ENCODE measurements around the gene SNRPE. TPM values are rescaled to one million over a fixed set of nuclear protein-coding genes. Genes with fewer than 3 reads are reported as not detected.

The SNRPE gene
- total RNA-seq (2011; cell fraction: chromatin; rRNA removed; ENCODE audit: low replicate concordance): 54.1 and 65.9 TPM in 2 replicates
- 63.4 and 64.6 TPM in 2 replicates for total RNA-seq (2011; cell fraction: nucleolus; rRNA removed)
- 96.9 and 119 TPM in 2 replicates for total RNA-seq (2011; cell fraction: nucleoplasm; rRNA removed)
- total RNA-seq (2014; rRNA removed) (158 and 216 TPM in 2 replicates), total RNA-seq (2014; rRNA removed; fragmentation: Illumina TruSeq; extraction: Trizol) (595 and 636 TPM in 2 replicates), total RNA-seq (2015; rRNA removed; fragmentation: Illumina TruSeq; extraction: Trizol) (301 and 351 TPM in 2 replicates), total RNA-seq (2021) (442 and 541 TPM in 2 replicates), polyA plus RNA-seq (2011; rRNA removed) (431 and 603 TPM in 2 replicates), polyA plus RNA-seq (2014; fragmentation: Illumina TruSeq; extraction: Trizol) (376 and 415 TPM in 2 replicates), polyA plus RNA-seq (2014; fragmentation: Nextera tagmentation; extraction: Ambion mirVana) (1,000 to 10,000 TPM; 1,614 to 1,893 TPM), polyA plus RNA-seq (2014; rRNA removed) (381 and 487 TPM in 2 replicates), polyA minus RNA-seq (2011; rRNA and poly(A)+ RNA removed) (394 and 412 TPM in 2 replicates), Bru-seq, nascent RNA (percentile 98 among the genes with signal in this experiment), BruChase-seq, experiment 1, labeled RNA remaining after a 2-hour chase (percentile 97 among the genes with signal in this experiment), BruChase-seq, experiment 2, labeled RNA remaining after a 6-hour chase (percentile 95 among the genes with signal in this experiment)
- polyA plus RNA-seq (2011; cell fraction: cytosol; rRNA removed): 231 and 551 TPM in 2 replicates
- 88.3 and 172 TPM in 2 replicates for polyA plus RNA-seq (2011; cell fraction: nucleus; rRNA removed)
- polyA plus RNA-seq (2012): 351 and 945 TPM in 2 replicates
- 40.2 and 54.7 TPM in 2 replicates for polyA minus RNA-seq (2011; cell fraction: cytosol; rRNA and poly(A)+ RNA removed)
- 31.1 and 54.2 TPM in 2 replicates for polyA minus RNA-seq (2011; cell fraction: nucleus; rRNA and poly(A)+ RNA removed)
- long read RNA-seq, experiment 1, transcript SNRPE-202 (5 exons, 942 nt): major isoform, 610 of 737 reads
- long read RNA-seq, experiment 1, transcript SNRPE-205 (5 exons, 532 nt): minor isoform, 22 of 737 reads
- long read RNA-seq, experiment 1, transcript SNRPE-206 (4 exons, 967 nt): minor isoform, 8 of 737 reads
- long read RNA-seq, experiment 1, partial matches to known transcripts: 13 of 737 reads
- long read RNA-seq, experiment 1, other reads (novel, unspliced or antisense): 79 of 737 reads
- long read RNA-seq, experiment 2, transcript SNRPE-201 (3 exons, 355 nt): minor isoform, 5 of 309 reads
- long read RNA-seq, experiment 2, transcript SNRPE-205 (5 exons, 532 nt): minor isoform, 8 of 309 reads
- long read RNA-seq, experiment 2, transcript SNRPE-202 (5 exons, 942 nt): major isoform, 218 of 309 reads
- long read RNA-seq, experiment 2, transcript SNRPE-204 (4 exons, 478 nt): minor isoform, 6 of 309 reads
- long read RNA-seq, experiment 2, partial matches to known transcripts: 0 of 309 reads
- long read RNA-seq, experiment 2, other reads (novel, unspliced or antisense): 67 of 309 reads
- long read RNA-seq, experiment 3, transcript SNRPE-205 (5 exons, 532 nt): minor isoform, 26 of 750 reads
- long read RNA-seq, experiment 3, transcript SNRPE-202 (5 exons, 942 nt): major isoform, 675 of 750 reads
- long read RNA-seq, experiment 3, partial matches to known transcripts: 0 of 750 reads
- long read RNA-seq, experiment 3, other reads (novel, unspliced or antisense): 41 of 750 reads

DNA sequence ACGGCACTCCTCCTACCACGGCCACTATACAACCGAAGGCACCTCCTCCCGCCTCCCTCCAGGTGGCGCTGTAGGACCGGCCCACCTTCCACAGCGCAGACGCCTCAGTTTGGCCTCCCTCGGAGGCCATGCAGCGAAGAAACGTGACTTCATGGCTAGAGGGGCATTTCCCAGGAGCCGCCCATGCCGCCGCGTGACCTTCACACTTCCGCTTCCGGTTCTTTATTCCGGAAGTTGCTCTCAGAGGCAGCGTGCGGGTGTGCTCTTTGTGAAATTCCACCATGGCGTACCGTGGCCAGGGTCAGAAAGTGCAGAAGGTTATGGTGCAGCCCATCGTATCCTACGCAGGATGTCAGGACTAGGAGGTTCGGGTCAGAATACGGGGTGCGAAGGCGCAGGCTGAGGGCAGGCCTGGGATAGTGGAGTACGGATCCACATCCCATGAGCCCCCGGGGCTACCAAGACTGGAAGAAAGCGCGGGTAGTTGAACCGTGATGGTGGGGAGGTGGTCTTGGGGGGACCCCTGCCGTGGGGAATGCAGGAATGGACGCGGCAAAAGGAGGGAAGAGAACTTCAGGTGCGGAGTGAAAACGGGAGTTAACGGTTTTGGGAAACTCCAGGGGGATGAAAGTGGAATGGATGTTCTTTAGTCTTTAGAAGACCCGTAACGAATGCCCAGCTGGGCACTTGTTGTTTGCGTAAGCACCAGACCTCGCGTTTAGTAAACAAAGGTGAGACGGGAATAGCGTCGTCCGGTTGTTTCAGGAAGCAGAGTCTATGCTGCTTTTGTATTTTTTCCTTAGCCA is at the start of gene SNRPE:
SNRPE (plus strand) TSS at position 221 of the 806 bp plus-strand sequence; CDS start at position 282, 61 bp downstream.
- Histone ChIP-seq H3K9me3 (replicated peaks; ENCODE audit: control insufficient read depth, insufficient read depth, low read depth, low read length) (no peaks in the 10 kb centered on the region), H2AFZ (ENCODE audit: low read depth, low read length) (peak within 1 kb of the TSS; percentile 99), H3K36me3 (ENCODE audit: control insufficient read depth, insufficient read depth, low read length) (peaks cover 46% of the 10 kb centered on the region), H3K9me1 (ENCODE audit: control insufficient read depth, insufficient read depth, low read length) (no peaks in the 10 kb centered on the region), H4K20me1 (replicated peaks; ENCODE audit: control insufficient read depth, insufficient read depth, low read length) (0 out of 2 replicates have a peak, but pooled peaks cover 4% of the 10 kb centered on the region), H3K27ac (ENCODE audit: extremely low read depth, low read depth, low read length) (peak within 1 kb of the TSS; percentile 95), H3K4me3 (peak within 1 kb of the TSS; percentile 92), H3K9ac (ENCODE audit: insufficient read depth in 1 of 2, low read depth in 2 of 2, low read length in 2 of 2) (peak within 1 kb of the TSS; percentile 91 to 96), H3K4me1 (replicated peaks in 1 of 2; ENCODE audit: control insufficient read depth in 2 of 2, insufficient read depth in 2 of 2, low read length in 2 of 2) (peaks cover 4 to 10% of the 10 kb centered on the region in 2 experiments; a peak in 4 of 5 replicates), H3K79me2 (ENCODE audit: control insufficient read depth, insufficient read depth, low read length) (peaks cover 35% of the 10 kb centered on the region), H3K27me3 (ENCODE audit: control insufficient read depth in 2 of 2, insufficient read depth in 2 of 2, low read length in 2 of 2) (no peaks in the 10 kb centered on the region), H3K4me2 (ENCODE audit: insufficient read depth, low read length) (peak within 1 kb of the TSS; percentile 99)
- ChIA-PET POLR2A (no interaction called here), CTCF (ENCODE audit: low intra/inter-chr PET ratio) (interaction anchor here (0.6 to 3.3 kb wide), 4 partner anchors 267 to 502 kb away, joined by 3 to 29 read pairs (median 3); no protein-coding TSS in a partner anchor)
- ATAC-seq: peak; percentile 97
- WGBS (ENCODE audit: insufficient coverage, low coverage, missing lambda C conversion rate): under 1% methylated on average over 48 of the region's 48 CpGs
- peak; percentile 100 for FAIRE-seq
- BruUV-seq (replicated peaks): TSS peak; percentile 65
- peak; percentile 96 to 100 (median 97) for DNase-seq (ENCODE audit: extremely low read depth in 1 of 4, low spot score in 3 of 4)
- in situ Hi-C loops (cut with MboI): loop anchor here (5.0 to 10.0 kb wide), 2 partner anchors 266 to 503 kb away; no protein-coding TSS in a partner anchor
- intact Hi-C loops (cut with micrococcal nuclease): loop anchor here (1.0 to 10.0 kb wide), 5 partner anchors 236 to 643 kb away; no protein-coding TSS in a partner anchor
- TF ChIP-seq POU5F1 (IDR thresholded peaks at IDR 0.05; ENCODE audit: borderline replicate concordance, low read depth, low read length, partially characterized antibody): peak; percentile 63
- TF ChIP-seq NELFE (IDR thresholded peaks at IDR 0.05; ENCODE audit: insufficient read depth, insufficient read length): no peak
- TF ChIP-seq ZNF354B (CRISPR knock-in tag; IDR thresholded peaks at IDR 0.05): no peak
- TF ChIP-seq, protein P1, sequence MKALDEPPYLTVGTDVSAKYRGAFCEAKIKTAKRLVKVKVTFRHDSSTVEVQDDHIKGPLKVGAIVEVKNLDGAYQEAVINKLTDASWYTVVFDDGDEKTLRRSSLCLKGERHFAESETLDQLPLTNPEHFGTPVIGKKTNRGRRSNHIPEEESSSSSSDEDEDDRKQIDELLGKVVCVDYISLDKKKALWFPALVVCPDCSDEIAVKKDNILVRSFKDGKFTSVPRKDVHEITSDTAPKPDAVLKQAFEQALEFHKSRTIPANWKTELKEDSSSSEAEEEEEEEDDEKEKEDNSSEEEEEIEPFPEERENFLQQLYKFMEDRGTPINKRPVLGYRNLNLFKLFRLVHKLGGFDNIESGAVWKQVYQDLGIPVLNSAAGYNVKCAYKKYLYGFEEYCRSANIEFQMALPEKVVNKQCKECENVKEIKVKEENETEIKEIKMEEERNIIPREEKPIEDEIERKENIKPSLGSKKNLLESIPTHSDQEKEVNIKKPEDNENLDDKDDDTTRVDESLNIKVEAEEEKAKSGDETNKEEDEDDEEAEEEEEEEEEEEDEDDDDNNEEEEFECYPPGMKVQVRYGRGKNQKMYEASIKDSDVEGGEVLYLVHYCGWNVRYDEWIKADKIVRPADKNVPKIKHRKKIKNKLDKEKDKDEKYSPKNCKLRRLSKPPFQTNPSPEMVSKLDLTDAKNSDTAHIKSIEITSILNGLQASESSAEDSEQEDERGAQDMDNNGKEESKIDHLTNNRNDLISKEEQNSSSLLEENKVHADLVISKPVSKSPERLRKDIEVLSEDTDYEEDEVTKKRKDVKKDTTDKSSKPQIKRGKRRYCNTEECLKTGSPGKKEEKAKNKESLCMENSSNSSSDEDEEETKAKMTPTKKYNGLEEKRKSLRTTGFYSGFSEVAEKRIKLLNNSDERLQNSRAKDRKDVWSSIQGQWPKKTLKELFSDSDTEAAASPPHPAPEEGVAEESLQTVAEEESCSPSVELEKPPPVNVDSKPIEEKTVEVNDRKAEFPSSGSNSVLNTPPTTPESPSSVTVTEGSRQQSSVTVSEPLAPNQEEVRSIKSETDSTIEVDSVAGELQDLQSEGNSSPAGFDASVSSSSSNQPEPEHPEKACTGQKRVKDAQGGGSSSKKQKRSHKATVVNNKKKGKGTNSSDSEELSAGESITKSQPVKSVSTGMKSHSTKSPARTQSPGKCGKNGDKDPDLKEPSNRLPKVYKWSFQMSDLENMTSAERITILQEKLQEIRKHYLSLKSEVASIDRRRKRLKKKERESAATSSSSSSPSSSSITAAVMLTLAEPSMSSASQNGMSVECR (CRISPR knock-in tag; IDR thresholded peaks at IDR 0.05): peak; percentile 98
- TF ChIP-seq DIDO1 (tag; IDR thresholded peaks at IDR 0.05; ENCODE audit: low read depth): peak; percentile 99
- TF ChIP-seq ARID2 (IDR thresholded peaks at IDR 0.05): peak; percentile 91
- TF ChIP-seq, protein P2, sequence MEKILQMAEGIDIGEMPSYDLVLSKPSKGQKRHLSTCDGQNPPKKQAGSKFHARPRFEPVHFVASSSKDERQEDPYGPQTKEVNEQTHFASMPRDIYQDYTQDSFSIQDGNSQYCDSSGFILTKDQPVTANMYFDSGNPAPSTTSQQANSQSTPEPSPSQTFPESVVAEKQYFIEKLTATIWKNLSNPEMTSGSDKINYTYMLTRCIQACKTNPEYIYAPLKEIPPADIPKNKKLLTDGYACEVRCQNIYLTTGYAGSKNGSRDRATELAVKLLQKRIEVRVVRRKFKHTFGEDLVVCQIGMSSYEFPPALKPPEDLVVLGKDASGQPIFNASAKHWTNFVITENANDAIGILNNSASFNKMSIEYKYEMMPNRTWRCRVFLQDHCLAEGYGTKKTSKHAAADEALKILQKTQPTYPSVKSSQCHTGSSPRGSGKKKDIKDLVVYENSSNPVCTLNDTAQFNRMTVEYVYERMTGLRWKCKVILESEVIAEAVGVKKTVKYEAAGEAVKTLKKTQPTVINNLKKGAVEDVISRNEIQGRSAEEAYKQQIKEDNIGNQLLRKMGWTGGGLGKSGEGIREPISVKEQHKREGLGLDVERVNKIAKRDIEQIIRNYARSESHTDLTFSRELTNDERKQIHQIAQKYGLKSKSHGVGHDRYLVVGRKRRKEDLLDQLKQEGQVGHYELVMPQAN (IDR thresholded peaks at IDR 0.05; ENCODE audit: borderline replicate concordance): peak; percentile 100

Data from K562 (cell line).